GM18951 (cell line): ENCODE results near the gene ARHGEF1.
"Not testable (repeated sequence)": the region's sequence is repeated elsewhere in the genome, so short reads cannot be mapped to it uniquely, and the experiment has no call there.

Source experiments
- POLR2A ChIP-seq: IDR thresholded peaks from 4 replicates; pipeline ENCODE4 v1.6.1; 2011; ENCODE audit warnings: mild to moderate bottlenecking; ENCODE audit not compliant: insufficient read length, insufficient read depth; ENCODE audit errors: extremely low read depth
- in situ Hi-C: fragments of 300-500 bp; cut with MboI; formaldehyde crosslinking; loops from one replicate; pipeline ENCODE4 v1.12.0; 2022; ENCODE audit warnings: low sequenced_read_pairs, mixed read lengths, inconsistent platforms; ENCODE audit not compliant: unreplicated experiment

Gene ARHGEF1

GRCh38 chr19:41868120-41868988 lies 14.6 kb upstream of the ARHGEF1 start:
- TF ChIP-seq POLR2A: peak; percentile 20
- in situ Hi-C loops: no loop called here

GRCh38 chr19:41868989-41869300 lies 14.0 kb upstream of the ARHGEF1 start:
- TF ChIP-seq POLR2A: no peak
- in situ Hi-C loops: no loop called here

- in situ Hi-C loops: no loop called here
Measured at GRCh38 chr19:41869374-41869955, 13.5 kb upstream of the ARHGEF1 start.

DNA sequence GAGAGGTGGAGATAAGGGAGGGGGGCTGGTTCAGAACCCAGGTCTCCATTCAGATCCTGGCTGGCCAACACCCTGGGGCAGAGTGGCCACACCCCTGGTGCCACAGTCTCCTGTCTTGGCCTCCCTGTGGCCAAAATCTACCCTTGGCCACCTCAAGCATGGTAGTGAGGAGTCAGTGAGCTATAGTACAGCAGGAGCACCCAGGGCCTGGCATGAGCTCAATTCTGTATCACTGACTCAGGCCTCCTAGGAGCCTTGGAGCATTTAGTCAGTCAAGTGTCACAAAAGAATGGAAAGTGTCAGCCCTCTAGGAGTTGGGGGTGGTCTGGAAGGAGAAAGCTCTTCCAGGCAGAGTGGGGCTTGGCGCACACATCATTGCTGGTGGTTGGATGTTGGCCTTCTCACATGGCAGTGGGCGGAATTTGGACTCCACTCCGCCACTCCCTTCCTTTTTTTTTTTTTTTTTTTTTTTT lies 12.5 kb upstream of the ARHGEF1 start:
- in situ Hi-C loops: loop anchor here (5.0 kb wide), 1 partner anchor 82 kb away; no protein-coding TSS in a partner anchor
- TF ChIP-seq POLR2A: no peak

More at GRCh38 chr19:41869374-41869955, 13.5 kb upstream of the ARHGEF1 start:
- no peak for TF ChIP-seq POLR2A

- no peak for TF ChIP-seq POLR2A
- in situ Hi-C loops: loop anchor here (5.0 kb wide), 1 partner anchor 81 kb away; no protein-coding TSS in a partner anchor
Measured at GRCh38 chr19:41871573-41872383, 11.2 kb upstream of the ARHGEF1 start.

DNA sequence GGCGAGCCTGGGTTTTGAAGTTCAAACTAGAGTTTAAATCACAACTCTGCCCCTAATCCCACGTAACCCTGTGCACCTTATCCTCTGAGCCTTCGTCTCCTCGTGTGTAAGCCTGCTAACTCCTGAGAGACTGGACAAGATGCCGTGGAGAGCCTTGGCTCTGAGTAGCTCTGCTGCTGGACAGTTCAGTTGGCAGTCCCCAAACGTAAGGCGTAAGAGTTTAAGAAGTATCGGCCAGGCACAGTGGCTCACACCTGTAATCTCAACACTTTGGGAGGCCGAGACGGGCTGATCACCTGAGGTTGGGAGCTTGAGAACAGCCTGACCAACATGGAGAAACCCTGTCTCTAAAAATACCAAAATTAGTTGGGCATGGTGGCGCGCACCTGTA lies 10.6 kb upstream of the ARHGEF1 start:
- in situ Hi-C loops: loop anchor here (5.0 kb wide), 1 partner anchor 80 kb away; no protein-coding TSS in a partner anchor
- TF ChIP-seq POLR2A: no peak

GRCh38 chr19:41872775-41873647 lies 10.0 kb upstream of the ARHGEF1 start:
- in situ Hi-C loops: loop anchor here (5.0 kb wide), 1 partner anchor 79 kb away; no protein-coding TSS in a partner anchor
- TF ChIP-seq POLR2A: peak; percentile 14

GRCh38 chr19:41875973-41876372 lies 7.0 kb upstream of the ARHGEF1 start:
- in situ Hi-C loops: not testable (repeated sequence)

DNA sequence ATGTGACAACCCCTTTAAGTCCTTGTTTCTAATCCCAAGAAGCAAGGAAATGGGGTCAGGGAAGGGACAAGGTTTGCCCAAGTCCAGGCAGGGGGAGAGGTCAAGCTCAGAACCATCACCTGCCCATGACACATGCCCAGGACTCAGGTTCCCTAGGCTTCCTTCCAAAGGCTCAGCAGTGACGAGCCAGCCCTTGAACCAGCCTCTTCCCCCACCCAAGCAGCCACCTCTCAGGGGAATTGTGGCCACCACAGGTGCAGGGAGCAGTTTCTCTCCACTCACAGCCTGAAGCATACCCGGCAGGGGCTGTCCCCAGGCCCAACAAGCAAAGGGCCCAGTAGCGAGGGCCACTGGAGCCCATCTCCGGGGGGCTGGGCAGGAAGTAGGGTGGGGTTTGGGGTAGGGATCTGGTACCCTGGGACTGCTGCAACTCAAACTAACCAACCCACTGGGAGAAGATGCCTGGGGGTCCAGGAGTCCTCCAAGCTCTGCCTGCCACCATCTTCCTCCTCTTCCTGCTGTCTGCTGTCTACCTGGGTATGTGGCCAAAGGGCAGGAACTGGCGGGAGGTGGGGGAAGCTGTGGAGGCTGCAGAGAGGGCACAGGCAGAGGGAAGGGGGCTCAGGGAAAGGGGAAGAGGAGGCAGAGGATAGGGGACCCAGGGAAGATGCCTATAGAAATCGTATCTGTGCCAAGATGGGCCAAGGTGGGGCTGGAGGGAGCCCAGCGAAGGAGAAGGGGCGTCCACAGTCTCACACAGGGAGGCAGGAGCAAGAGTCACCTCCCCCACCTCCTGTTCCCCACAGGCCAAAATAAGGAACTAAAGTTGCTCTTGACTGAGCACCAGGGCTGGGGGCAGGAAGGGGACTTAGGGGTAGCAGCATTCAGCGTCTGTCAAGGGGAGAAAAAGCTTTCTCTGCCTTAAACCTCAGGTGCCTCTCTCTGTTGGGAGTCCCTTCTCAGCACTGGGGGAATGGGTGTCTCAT lies 5.8 kb upstream of the ARHGEF1 start, which contains the start of gene CD79A:
Gene CD79A (plus strand): TSS at position 433 of the 986 bp plus-strand sequence. CDS start 26 bp downstream, at position 459.
- in situ Hi-C loops: no loop called here
- TF ChIP-seq POLR2A: peak; percentile 87

GRCh38 chr19:41877916-41878905 lies 4.8 kb upstream of the ARHGEF1 start:
- in situ Hi-C loops: no loop called here
- TF ChIP-seq POLR2A: peak; percentile 52
